CD14-positive monocyte (primary cell): ENCODE measurements around the gene C4orf51. TPM values are rescaled to one million over a fixed set of nuclear protein-coding genes. Genes with fewer than 3 reads are reported as not detected.

Experiments used
- DNase-seq, 3 donors: peaks; one replicate each; pipeline ENCODE4 v3.0.0-alpha.2; 2011 to 2022
- H2AFZ ChIP-seq: 2 replicates; pipeline ENCODE4 v1.6.0; 2012; ENCODE audit warnings: mild to moderate bottlenecking, low read depth, low read length, inconsistent platforms; ENCODE audit not compliant: insufficient read depth, poor library complexity, severe bottlenecking
- H3K27ac ChIP-seq, 2 donors: 1 replicate in 1 of 2; 2 replicates in 1 of 2; pipeline ENCODE4 v1.5.1; 2012 to 2013; ENCODE audit warnings: low read length in 2 of 2, control low read depth in 1 of 2, inconsistent platforms in 1 of 2, low read depth in 1 of 2, mild to moderate bottlenecking in 1 of 2
- H3K27me3 ChIP-seq, 2 donors: one replicate each; pipeline versions ENCODE4 v1.6.0 to v1.6.1; 2011 to 2013; ENCODE audit warnings: low read length in 2 of 2; ENCODE audit not compliant: control insufficient read depth in 2 of 2, insufficient read depth in 2 of 2
- H3K36me3 ChIP-seq, 2 donors: replicated peaks in 1 of 2; 1 replicate in 1 of 2; 2 replicates in 1 of 2; pipeline versions ENCODE4 v1.5.1 to v1.6.1; 2012 to 2013; ENCODE audit warnings: low read length in 2 of 2, control low read depth in 1 of 2, inconsistent platforms in 1 of 2, mild to moderate bottlenecking in 1 of 2; ENCODE audit not compliant: insufficient read depth in 2 of 2, control insufficient read depth in 1 of 2
- H3K4me1 ChIP-seq, 2 donors: 1 replicate in 1 of 2; 2 replicates in 1 of 2; pipeline versions ENCODE4 v1.5.1 to v1.6.1; 2012 to 2013; ENCODE audit warnings: low read length in 2 of 2, control low read depth in 1 of 2, inconsistent platforms in 1 of 2, mild to moderate bottlenecking in 1 of 2, moderate library complexity in 1 of 2; ENCODE audit not compliant: insufficient read depth in 2 of 2, control insufficient read depth in 1 of 2
- H3K4me2 ChIP-seq: replicated peaks from 2 replicates; pipeline ENCODE3; 2012; ENCODE audit warnings: low read length, moderate library complexity, mild to moderate bottlenecking; ENCODE audit not compliant: poor library complexity, severe bottlenecking; ENCODE audit errors: extremely low read depth
- H3K4me3 ChIP-seq, 3 experiments: fragments of 200-600 bp in 1 of 3; sonication (generic) in 1 of 3; replicated peaks in 1 of 3; 1 replicate in 2 of 3; 2 replicates in 1 of 3; pipeline ENCODE4 v1.5.1; 2011 to 2013; ENCODE audit warnings: low read length in 3 of 3, mild to moderate bottlenecking in 3 of 3, control low read depth in 2 of 3, low read depth in 2 of 3, inconsistent platforms in 1 of 3, moderate library complexity in 1 of 3
- H3K79me2 ChIP-seq: 2 replicates; pipeline ENCODE4 v1.6.0; 2012; ENCODE audit warnings: mild to moderate bottlenecking, control low read depth, inconsistent platforms, low read length, moderate library complexity; ENCODE audit not compliant: insufficient read depth
- H3K9ac ChIP-seq: 2 replicates; pipeline ENCODE4 v1.6.0; 2017; ENCODE audit warnings: low read length, mild to moderate bottlenecking; ENCODE audit not compliant: insufficient read depth, poor library complexity, severe bottlenecking
- H3K9me3 ChIP-seq, 2 donors: replicated peaks in 1 of 2; 1 replicate in 1 of 2; 2 replicates in 1 of 2; pipeline versions ENCODE4 v1.5.1 to v1.6.1; 2012 to 2013; ENCODE audit warnings: low read length in 2 of 2, control low read depth in 1 of 2; ENCODE audit not compliant: control insufficient read depth in 1 of 2, insufficient read depth in 1 of 2
- H4K20me1 ChIP-seq: 2 replicates; pipeline ENCODE4 v1.6.0; 2012; ENCODE audit warnings: mild to moderate bottlenecking, low read length, control low read depth, moderate library complexity; ENCODE audit not compliant: insufficient read depth
- H3K27ac Mint-ChIP-seq, 7 donors: one replicate each; pipeline ENCODE4 v1.8.0; 2020; ENCODE audit warnings: mild to moderate bottlenecking in 7 of 7, mixed read lengths in 7 of 7, moderate library complexity in 6 of 7, inconsistent platforms in 2 of 7
- H3K27me3 Mint-ChIP-seq, 3 donors: one replicate each; pipeline ENCODE4 v1.8.0; 2021 to 2022; ENCODE audit warnings: low read depth in 3 of 3, mild to moderate bottlenecking in 3 of 3, mixed read lengths in 3 of 3, moderate library complexity in 3 of 3, inconsistent platforms in 1 of 3
- H3K36me3 Mint-ChIP-seq, 2 donors: one replicate each; pipeline ENCODE4 v1.8.0; 2020; ENCODE audit warnings: mixed read lengths in 2 of 2, inconsistent platforms in 1 of 2, mild to moderate bottlenecking in 1 of 2
- H3K4me1 Mint-ChIP-seq: one replicate; pipeline ENCODE4 v1.8.0; 2020; ENCODE audit warnings: mild to moderate bottlenecking, mixed read lengths
- H3K4me3 Mint-ChIP-seq, 2 donors: one replicate each; pipeline ENCODE4 v1.8.0; 2020; ENCODE audit warnings: mild to moderate bottlenecking in 2 of 2, mixed read lengths in 2 of 2, moderate library complexity in 1 of 2
- H3K9me3 Mint-ChIP-seq, 7 donors: one replicate each; pipeline ENCODE4 v1.8.0; 2020 to 2022; ENCODE audit warnings: mixed read lengths in 7 of 7, mild to moderate bottlenecking in 6 of 7, moderate library complexity in 6 of 7, inconsistent platforms in 2 of 7
- WGBS: methylation state at CpG from one replicate; pipeline ENCODE4 v1.1.5; 2013; ENCODE audit warnings: missing lambda C conversion rate; ENCODE audit not compliant: insufficient coverage; 5-methylcytosine and 5-hydroxymethylcytosine counted together
- intact Hi-C, 2 donors: fragments of 100-400 bp; cut with micrococcal nuclease; formaldehyde crosslinking; loops; one replicate each; pipeline versions ENCODE4 v1.15.0 to v1.15.1; 2023
- polyA plus RNA-seq, 3 donors: library from polyadenylated mRNA; depleted of rRNA in 1 of 3; unstranded in 2 of 3; stranded (reverse) in 1 of 3; fragments of 300-500 nt in 2 of 3; fragments of >200 nt in 1 of 3; fragmentation: Illumina TruSeq in 2 of 3; gene quantifications; 1 replicate in 2 of 3; 2 replicates in 1 of 3; pipeline ENCODE4 v1.2.3, GENCODE V29; 2012 to 2021
- TF ChIP-seq, protein P1 (sequence below): fragments of 200-600 bp; IDR thresholded peaks from one replicate; pipeline ENCODE4 v1.8.0; 2022; ENCODE audit warnings: antibody characterized with exemption, mild to moderate bottlenecking

Gene C4orf51
- polyA plus RNA-seq, 3 donors: not detected

DNA sequence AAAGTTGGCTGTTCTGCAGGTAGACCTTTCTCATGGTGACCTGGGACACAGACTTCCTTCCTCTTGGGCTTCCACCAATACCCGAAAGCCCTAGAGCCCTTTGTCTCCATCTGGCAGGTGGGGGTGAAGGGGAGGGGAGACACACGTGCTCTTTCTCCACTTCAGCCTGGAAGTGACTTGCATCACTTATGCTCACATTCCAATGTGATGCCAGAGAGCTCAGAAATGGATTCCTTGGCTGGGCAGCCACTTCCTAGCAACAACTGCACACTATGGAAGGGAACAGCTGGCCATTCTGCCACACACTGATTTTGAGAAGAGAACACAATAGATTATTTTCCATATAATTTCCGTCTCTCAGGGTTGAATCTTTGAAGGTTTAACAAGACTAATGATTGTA, 36.3 kb downstream of the C4orf51 start:
- Mint-ChIP-seq H3K27ac (no peak overlapping the region), H3K36me3 (no peaks in the 10 kb centered on the region), H3K27me3 (peaks cover 0 to 3% (median 0%) of the 10 kb centered on the region in 3 donors), H3K4me1 (no peaks in the 10 kb centered on the region), H3K9me3 (peaks cover 5 to 12% (median 7%) of the 10 kb centered on the region in 7 donors), H3K4me3 (no peak overlapping the region)
- no peaks in the 10 kb centered on the region for H3K4me1 ChIP-seq
- H3K9ac ChIP-seq: no peak overlapping the region
- no peaks in the 10 kb centered on the region for H3K79me2 ChIP-seq
- no CpG with 5 or more reads among the region's 3 CpGs for WGBS
- intact Hi-C loops: no loop called here
- no peak overlapping the region for H2AFZ ChIP-seq
- no peak overlapping the region for H3K4me3 ChIP-seq
- H4K20me1 ChIP-seq: no peaks in the 10 kb centered on the region
- H3K27ac ChIP-seq: no peak overlapping the region
- H3K36me3 ChIP-seq: no peaks in the 10 kb centered on the region
- no peaks in the 10 kb centered on the region for H3K27me3 ChIP-seq
- no peaks in the 10 kb centered on the region for H3K9me3 ChIP-seq
- no peak for DNase-seq
- no peak overlapping the region for H3K4me2 ChIP-seq
- TF ChIP-seq, protein P1, sequence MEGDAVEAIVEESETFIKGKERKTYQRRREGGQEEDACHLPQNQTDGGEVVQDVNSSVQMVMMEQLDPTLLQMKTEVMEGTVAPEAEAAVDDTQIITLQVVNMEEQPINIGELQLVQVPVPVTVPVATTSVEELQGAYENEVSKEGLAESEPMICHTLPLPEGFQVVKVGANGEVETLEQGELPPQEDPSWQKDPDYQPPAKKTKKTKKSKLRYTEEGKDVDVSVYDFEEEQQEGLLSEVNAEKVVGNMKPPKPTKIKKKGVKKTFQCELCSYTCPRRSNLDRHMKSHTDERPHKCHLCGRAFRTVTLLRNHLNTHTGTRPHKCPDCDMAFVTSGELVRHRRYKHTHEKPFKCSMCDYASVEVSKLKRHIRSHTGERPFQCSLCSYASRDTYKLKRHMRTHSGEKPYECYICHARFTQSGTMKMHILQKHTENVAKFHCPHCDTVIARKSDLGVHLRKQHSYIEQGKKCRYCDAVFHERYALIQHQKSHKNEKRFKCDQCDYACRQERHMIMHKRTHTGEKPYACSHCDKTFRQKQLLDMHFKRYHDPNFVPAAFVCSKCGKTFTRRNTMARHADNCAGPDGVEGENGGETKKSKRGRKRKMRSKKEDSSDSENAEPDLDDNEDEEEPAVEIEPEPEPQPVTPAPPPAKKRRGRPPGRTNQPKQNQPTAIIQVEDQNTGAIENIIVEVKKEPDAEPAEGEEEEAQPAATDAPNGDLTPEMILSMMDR: no peak

DNA sequence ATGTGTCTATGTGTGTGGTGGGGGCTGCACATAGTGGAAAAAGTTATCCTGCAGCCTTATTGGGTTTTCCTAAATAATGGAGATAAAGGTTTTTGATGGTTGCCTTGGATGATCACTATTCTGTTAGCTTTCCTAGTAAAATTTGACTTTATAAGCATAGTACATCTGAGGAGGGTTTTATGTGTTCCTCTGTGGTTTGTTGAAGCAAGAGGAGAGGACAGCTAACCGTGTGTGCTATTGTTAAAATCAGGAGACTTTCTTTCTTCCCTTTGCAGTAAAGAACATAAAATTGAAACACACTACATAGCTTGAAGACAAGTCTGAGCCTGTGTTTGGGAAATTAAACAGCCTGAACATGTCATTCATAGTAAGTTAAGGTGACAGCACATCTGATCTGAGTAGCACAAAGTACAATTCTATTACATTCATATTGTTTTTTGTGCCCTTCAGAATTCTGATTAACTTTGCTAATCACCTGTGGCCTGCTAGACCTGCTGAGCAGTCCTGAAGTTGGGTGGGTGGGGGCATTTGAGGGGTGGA, 36.8 kb downstream of the C4orf51 start:
- Mint-ChIP-seq H3K4me1 (no peaks in the 10 kb centered on the region), H3K36me3 (no peaks in the 10 kb centered on the region), H3K9me3 (peaks cover 2 to 7% (median 5%) of the 10 kb centered on the region in 7 donors), H3K27ac (no peak overlapping the region), H3K27me3 (peaks cover 0 to 3% (median 0%) of the 10 kb centered on the region in 3 donors), H3K4me3 (no peak overlapping the region)
- Histone ChIP-seq H3K27me3 (no peaks in the 10 kb centered on the region), H3K4me3 (no peak overlapping the region), H3K27ac (no peak overlapping the region), H3K79me2 (no peaks in the 10 kb centered on the region), H4K20me1 (no peaks in the 10 kb centered on the region), H3K9ac (no peak overlapping the region), H3K4me1 (no peaks in the 10 kb centered on the region), H3K4me2 (no peak overlapping the region), H3K9me3 (no peaks in the 10 kb centered on the region), H2AFZ (no peak overlapping the region), H3K36me3 (no peaks in the 10 kb centered on the region)
- TF ChIP-seq, protein P1: no peak
- DNase-seq: no peak
- WGBS: no CpG with 5 or more reads among the region's 1 CpG
- intact Hi-C loops: no loop called here
